ENCODE measurements around the gene RAPGEF1.
"Not testable (repeated sequence)": the region's sequence is repeated elsewhere in the genome, so short reads cannot be mapped to it uniquely, and the experiment has no call there.

DNA sequence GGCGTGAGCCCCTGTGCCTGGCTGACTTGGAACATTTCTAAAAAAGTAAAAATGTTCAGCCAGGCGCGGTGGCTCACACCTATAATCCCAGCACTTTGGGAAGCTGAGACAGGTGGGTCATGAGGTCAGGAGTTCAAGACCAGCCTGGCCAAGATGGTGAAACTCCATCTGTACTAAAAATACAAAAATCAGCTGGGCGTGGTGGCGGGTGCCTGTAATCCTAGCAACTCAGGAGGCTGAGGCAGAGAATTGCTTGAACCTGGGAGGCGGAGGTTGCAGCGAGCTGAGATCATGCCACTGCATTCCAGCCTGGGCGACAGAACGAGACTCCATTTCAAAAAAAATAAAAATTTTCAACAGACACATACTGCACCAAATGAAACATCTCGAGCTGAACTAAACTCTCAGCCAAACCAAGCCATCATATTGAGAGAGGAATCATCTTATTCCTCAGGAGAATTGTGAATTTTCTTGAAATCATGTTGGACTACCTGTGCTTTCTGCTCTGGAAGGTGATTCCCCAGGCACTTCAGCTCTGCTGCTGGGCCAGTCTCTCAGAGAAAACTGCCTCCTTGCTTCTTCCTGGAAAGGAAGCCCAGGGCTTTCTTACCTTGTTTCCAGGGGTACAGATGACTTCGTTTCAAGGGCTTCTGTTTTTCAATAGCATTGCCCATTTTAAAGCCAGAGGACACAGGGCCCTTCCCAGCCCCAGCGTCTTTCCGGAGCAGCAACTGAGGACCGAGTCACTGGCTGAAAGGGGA, 30.7 kb downstream of the RAPGEF1 start:
- not testable (repeated sequence) for TF ChIP-seq POLR2A (IDR thresholded peaks at IDR 0.05)
- TF ChIP-seq, protein P1, sequence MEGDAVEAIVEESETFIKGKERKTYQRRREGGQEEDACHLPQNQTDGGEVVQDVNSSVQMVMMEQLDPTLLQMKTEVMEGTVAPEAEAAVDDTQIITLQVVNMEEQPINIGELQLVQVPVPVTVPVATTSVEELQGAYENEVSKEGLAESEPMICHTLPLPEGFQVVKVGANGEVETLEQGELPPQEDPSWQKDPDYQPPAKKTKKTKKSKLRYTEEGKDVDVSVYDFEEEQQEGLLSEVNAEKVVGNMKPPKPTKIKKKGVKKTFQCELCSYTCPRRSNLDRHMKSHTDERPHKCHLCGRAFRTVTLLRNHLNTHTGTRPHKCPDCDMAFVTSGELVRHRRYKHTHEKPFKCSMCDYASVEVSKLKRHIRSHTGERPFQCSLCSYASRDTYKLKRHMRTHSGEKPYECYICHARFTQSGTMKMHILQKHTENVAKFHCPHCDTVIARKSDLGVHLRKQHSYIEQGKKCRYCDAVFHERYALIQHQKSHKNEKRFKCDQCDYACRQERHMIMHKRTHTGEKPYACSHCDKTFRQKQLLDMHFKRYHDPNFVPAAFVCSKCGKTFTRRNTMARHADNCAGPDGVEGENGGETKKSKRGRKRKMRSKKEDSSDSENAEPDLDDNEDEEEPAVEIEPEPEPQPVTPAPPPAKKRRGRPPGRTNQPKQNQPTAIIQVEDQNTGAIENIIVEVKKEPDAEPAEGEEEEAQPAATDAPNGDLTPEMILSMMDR (IDR thresholded peaks at IDR 0.05 in 8 of 11, conservative IDR thresholded peaks at IDR 0.05 in 3 of 11) = not testable (repeated sequence)

All from spleen (tissue), 7 donors.